ENCODE data around the gene ZNF25. TPM values are rescaled to one million over a fixed set of nuclear protein-coding genes. Genes with fewer than 3 reads are reported as not detected.

ZNF25 gene
- total and polyA plus RNA-seq, 9 of the 15 experiments (the other 6 are each of a cell fraction or from before 2014, with no cell fraction given), result 0.62 to 2.3 (median 1.6) TPM

- TF ChIP-seq ZBTB5 (IDR thresholded peaks at IDR 0.05) (no peak), CBFA2T2 (conservative IDR thresholded peaks at IDR 0.05) (no peak), ZMIZ1 (IDR thresholded peaks at IDR 0.05; ENCODE audit: low read depth in 2 of 2, low read length in 2 of 2) (no peak), ZNF740 (CRISPR knock-in tag; IDR thresholded peaks at IDR 0.05) (no peak), ZNF740 (tag; IDR thresholded peaks at IDR 0.05) (no peak), MAFF (IDR thresholded peaks at IDR 0.05; ENCODE audit: low read length) (no peak), PATZ1 (CRISPR knock-in tag; IDR thresholded peaks at IDR 0.05; ENCODE audit: borderline replicate concordance) (no peak), ZNF395 (CRISPR knock-in tag; IDR thresholded peaks at IDR 0.05) (no peak), EGR1 (conservative IDR thresholded peaks at IDR 0.05) (0 out of 2 replicates have a peak, but pooled peaks have one; percentile 13), CLOCK (CRISPR knock-in tag; IDR thresholded peaks at IDR 0.05; ENCODE audit: borderline replicate concordance) (no peak), HNRNPUL1 (IDR thresholded peaks at IDR 0.05; ENCODE audit: low read length) (no peak), CREBBP (IDR thresholded peaks at IDR 0.05; ENCODE audit: low read depth, low read length) (no peak), ZNF695 (CRISPR knock-in tag; IDR thresholded peaks at IDR 0.05) (no peak), ZNF212 (CRISPR knock-in tag; IDR thresholded peaks at IDR 0.05) (no peak)
Observed at GRCh38 chr10:37976091-37976879, at the start of gene ZNF25 (continued).

All from K562 (cell line).